Erythroblast (primary cell): ENCODE results near the gene TLK1.

Source experiments
- GATA1 ChIP-seq: IDR thresholded peaks from 2 replicates; pipeline ENCODE4 v1.6.1; 2011; ENCODE audit warnings: low read depth, mild to moderate bottlenecking, control low read depth, low read length, moderate library complexity
- POLR2A ChIP-seq: IDR thresholded peaks from 2 replicates; pipeline ENCODE4 v1.6.1; 2011; ENCODE audit warnings: mild to moderate bottlenecking, low read length

DNA sequence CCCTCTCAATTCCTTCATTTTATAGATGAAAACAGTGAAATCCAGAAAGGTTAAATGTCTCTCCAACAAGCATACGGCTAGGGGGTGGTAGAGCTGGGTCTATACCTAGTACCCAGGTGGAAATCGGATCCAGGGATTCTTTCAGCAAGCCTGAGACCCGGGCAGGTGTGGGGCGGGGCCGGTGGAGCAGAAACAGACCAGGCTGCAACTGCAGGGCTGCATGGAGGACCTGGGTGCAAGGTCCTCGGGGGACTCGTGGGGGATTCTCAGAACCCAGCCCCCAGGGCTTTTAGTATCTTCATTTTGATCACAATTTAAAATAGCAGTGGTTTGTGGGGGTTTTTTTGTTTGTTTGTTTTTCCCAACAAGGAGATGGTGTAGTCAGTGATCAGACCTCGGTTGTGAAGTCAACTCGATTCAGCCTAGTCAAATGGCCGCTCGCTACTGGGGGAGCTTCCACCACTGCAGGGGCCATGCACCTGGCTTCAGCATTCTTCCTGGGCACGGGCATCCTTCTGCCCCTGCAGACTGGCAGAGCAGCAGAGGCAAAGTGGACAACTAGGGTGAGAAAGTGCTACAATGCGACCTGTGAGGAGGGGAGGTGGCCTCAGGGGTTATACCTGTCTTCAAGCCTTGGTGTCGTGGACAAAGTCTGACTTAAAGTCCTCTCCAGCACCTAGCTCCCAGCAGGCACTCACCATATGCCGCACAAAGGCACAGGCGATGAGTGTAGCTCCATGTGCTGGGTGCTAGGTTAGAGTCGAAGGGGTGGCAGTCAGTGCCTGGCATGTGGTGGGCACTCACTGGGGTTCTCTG, 185.4 kb downstream of the TLK1 start:
- TF ChIP-seq POLR2A: no peak
- no peak for TF ChIP-seq GATA1
